Upper lobe of left lung (tissue), 4 donors: ENCODE measurements around the gene SIVA1.

Experiments used
- POLR2AphosphoS5 ChIP-seq, 2 donors: sonication (generic); formaldehyde crosslinking; IDR thresholded peaks; one replicate each; pipeline ENCODE4 v1.5.1; 2017; ENCODE audit warnings: antibody characterized with exemption in 2 of 2
- TF ChIP-seq, protein P1 (sequence below), 6 experiments: fragments of 450-650 bp in 4 of 6; fragments of 200-600 bp in 2 of 6; sonication (generic) in 2 of 6; IDR thresholded peaks; one replicate each; pipeline ENCODE4 v1.5.1; 2016 to 2019; ENCODE audit warnings: antibody characterized with exemption in 6 of 6

DNA sequence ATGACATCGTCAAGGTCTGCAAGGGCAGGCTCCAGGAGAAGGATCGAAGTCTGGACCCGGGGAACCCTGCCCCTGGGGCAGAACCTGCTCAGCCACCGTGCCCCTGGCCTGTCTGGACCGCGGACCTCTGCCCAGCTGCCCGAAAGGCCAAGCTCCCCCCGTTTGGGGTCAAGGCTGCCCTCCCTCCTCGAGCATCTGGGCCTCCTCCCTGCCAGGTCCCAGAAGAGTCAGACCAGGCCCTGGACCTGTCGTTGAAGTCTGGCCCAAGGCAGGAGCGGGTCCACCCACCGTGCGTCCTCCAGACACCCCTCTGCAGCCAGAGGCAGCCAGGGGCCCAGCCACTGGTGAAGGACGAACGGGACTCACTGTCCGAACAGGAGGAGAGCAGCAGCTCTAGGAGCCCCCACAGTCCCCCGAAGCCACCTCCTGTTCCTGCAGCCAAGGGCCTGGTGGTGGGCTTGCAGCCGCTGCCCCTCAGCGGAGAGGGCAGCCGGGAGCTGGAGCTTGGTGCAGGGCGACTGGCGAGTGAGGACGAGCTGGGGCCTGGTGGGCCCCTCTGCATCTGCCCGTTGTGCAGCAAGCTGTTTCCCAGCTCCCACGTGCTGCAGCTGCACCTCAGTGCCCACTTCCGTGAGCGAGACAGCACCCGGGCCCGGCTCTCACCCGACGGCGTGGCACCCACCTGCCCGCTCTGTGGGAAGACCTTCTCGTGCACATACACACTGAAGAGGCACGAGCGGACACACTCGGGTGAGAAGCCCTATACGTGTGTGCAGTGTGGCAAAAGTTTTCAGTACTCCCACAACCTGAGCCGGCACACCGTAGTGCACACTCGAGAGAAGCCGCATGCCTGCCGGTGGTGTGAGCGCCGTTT lies 48.8 kb downstream of the SIVA1 start:
- TF ChIP-seq, protein P1, sequence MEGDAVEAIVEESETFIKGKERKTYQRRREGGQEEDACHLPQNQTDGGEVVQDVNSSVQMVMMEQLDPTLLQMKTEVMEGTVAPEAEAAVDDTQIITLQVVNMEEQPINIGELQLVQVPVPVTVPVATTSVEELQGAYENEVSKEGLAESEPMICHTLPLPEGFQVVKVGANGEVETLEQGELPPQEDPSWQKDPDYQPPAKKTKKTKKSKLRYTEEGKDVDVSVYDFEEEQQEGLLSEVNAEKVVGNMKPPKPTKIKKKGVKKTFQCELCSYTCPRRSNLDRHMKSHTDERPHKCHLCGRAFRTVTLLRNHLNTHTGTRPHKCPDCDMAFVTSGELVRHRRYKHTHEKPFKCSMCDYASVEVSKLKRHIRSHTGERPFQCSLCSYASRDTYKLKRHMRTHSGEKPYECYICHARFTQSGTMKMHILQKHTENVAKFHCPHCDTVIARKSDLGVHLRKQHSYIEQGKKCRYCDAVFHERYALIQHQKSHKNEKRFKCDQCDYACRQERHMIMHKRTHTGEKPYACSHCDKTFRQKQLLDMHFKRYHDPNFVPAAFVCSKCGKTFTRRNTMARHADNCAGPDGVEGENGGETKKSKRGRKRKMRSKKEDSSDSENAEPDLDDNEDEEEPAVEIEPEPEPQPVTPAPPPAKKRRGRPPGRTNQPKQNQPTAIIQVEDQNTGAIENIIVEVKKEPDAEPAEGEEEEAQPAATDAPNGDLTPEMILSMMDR (IDR thresholded peaks at IDR 0.05), result no peak
- no peak for TF ChIP-seq POLR2AphosphoS5 (IDR thresholded peaks at IDR 0.05)
